ENCODE data around the gene BMPR1A. TPM values are rescaled to one million over a fixed set of nuclear protein-coding genes. Genes with fewer than 3 reads are reported as not detected.

The BMPR1A gene
- total and polyA plus RNA-seq, 2 of the 4 experiments (the other 2 are of a cell fraction) = 15.9 to 93.7 TPM

GRCh38 chr10:86962136-86962980, 205.9 kb downstream of the BMPR1A start:
- Histone ChIP-seq H3K4me1 (ENCODE audit: control insufficient read depth, insufficient read depth, low read length) (peaks cover 18% of the 10 kb centered on the region), H3K79me1 (ENCODE audit: low read depth in 1 of 2, low read length in 2 of 2) (peaks cover 0 to 24% of the 10 kb centered on the region in 2 experiments; a peak in 1 of 4 replicates), H4K8ac (ENCODE audit: low read depth in 2 of 2, low read length in 2 of 2) (no peak overlapping the region), H2BK5ac (ENCODE audit: low read depth, low read length, poor library complexity, severe bottlenecking) (no peak overlapping the region), H3K4me3 (ENCODE audit: insufficient read depth, low read depth, low read length) (no peak overlapping the region), H3K4ac (ENCODE audit: low read depth, low read length) (no peak overlapping the region), H2BK15ac (ENCODE audit: low read depth, low read length) (no peak overlapping the region), H3K14ac (replicated peaks; ENCODE audit: low read depth, low read length) (no peak overlapping the region), H3K27ac (ENCODE audit: insufficient read depth, low read length) (no peak overlapping the region), H2BK20ac (ENCODE audit: low read depth, low read length) (no peak overlapping the region), H3K23ac (ENCODE audit: low read depth, low read length) (no peak overlapping the region), H3K9me3 (ENCODE audit: control insufficient read depth, insufficient read depth, low read length) (no peaks in the 10 kb centered on the region), H2BK120ac (ENCODE audit: low read depth, low read length) (no peak overlapping the region), H3K4me2 (ENCODE audit: low read depth, low read length) (no peak overlapping the region), H3K36me3 (ENCODE audit: control insufficient read depth, insufficient read depth, low read length) (no peaks in the 10 kb centered on the region), H4K5ac (ENCODE audit: low read depth, low read length) (no peak overlapping the region), H3K18ac (ENCODE audit: low read depth, low read length) (no peak overlapping the region), H3K56ac (ENCODE audit: extremely low read depth, insufficient read depth, low read length) (no peak overlapping the region), H2AK5ac (ENCODE audit: low read depth, low read length) (peak overlapping the region; percentile 69; the same call in 1 of the 2 replicates), H2AK9ac (replicated peaks; ENCODE audit: low read depth, low read length, poor library complexity) (peak overlapping the region; percentile 26), H2AFZ (replicated peaks; ENCODE audit: low read length, poor library complexity) (peak overlapping the region; percentile 5), H3K9me1 (ENCODE audit: insufficient read depth, low read length) (peaks cover 19% of the 10 kb centered on the region), H3K27me3 (ENCODE audit: control insufficient read depth, insufficient read depth, low read length) (no peaks in the 10 kb centered on the region), H3K9ac (ENCODE audit: low read depth, low read length) (no peak overlapping the region), H4K91ac (ENCODE audit: insufficient read depth, low read depth, low read length) (no peak overlapping the region), H4K20me1 (ENCODE audit: insufficient read depth, low read length) (no peaks in the 10 kb centered on the region)
- WGBS, 2 experiments (ENCODE audit: extremely low coverage in 2 of 2, insufficient read length in 1 of 2) = no CpG with 5 or more reads among the region's 7 CpGs
- ATAC-seq (ENCODE audit: low read depth) (no peak), DNase-seq (no peak)
- no TSS peak for BruUV-seq (replicated peaks)
- intact Hi-C loops (cut with micrococcal nuclease) (no loop called here), in situ Hi-C loops (cut with MboI; ENCODE audit: low sequenced_read_pairs) (no loop called here), dilution Hi-C loops (cut with HindIII; ENCODE audit: low sequenced_read_pairs, unreplicated experiment) (no loop called here)
- CTCF ChIA-PET = no interaction called here
- POLR2A ChIA-PET (ENCODE audit: unreplicated experiment) = no interaction called here
- TF ChIP-seq POLR2A (IDR thresholded peaks at IDR 0.05; ENCODE audit: low read depth, low read length) = no peak
- no peak for TF ChIP-seq RAD21 (IDR thresholded peaks at IDR 0.05; ENCODE audit: low read length)
- TF ChIP-seq ELK1 (IDR thresholded peaks at IDR 0.05; ENCODE audit: borderline replicate concordance, low read depth, low read length) = no peak
- no peak for TF ChIP-seq FOS (IDR thresholded peaks at IDR 0.05; ENCODE audit: low read depth, low read length)
- no peak for TF ChIP-seq MAFK (IDR thresholded peaks at IDR 0.05; ENCODE audit: low read depth, low read length)
- TF ChIP-seq CTCF (conservative IDR thresholded peaks at IDR 0.05; ENCODE audit: low read depth, low read length) = no peak
- no peak for TF ChIP-seq MXI1 (IDR thresholded peaks at IDR 0.05; ENCODE audit: borderline replicate concordance, low read depth, low read length)
- TF ChIP-seq CHD1 (IDR thresholded peaks at IDR 0.05; ENCODE audit: low read depth, low read length) = no peak
- no peak for TF ChIP-seq RCOR1 (IDR thresholded peaks at IDR 0.05; ENCODE audit: insufficient replicate concordance, low read length)
- TF ChIP-seq USF2 (IDR thresholded peaks at IDR 0.05; ENCODE audit: low read depth, low read length) = no peak
- TF ChIP-seq MAZ (IDR thresholded peaks at IDR 0.05; ENCODE audit: borderline replicate concordance, low read depth, low read length) = no peak
- TF ChIP-seq NFE2L2 (IDR thresholded peaks at IDR 0.05; ENCODE audit: low read depth, low read length) = no peak
